ENCODE measurements around the gene NECTIN1.

NECTIN1 gene

GRCh38 chr11:119749006-119749565 is 20.1 kb upstream of the NECTIN1 start:
- H3K4me3 ChIP-seq (replicated peaks; ENCODE audit: low read depth, low read length) = no peak overlapping the region
- TF ChIP-seq CTCF (IDR thresholded peaks at IDR 0.05; ENCODE audit: low read length, missing control alignments) = no peak
- no peak for DNase-seq (ENCODE audit: low read depth)

GRCh38 chr11:119747868-119748660 is 19.1 kb upstream of the NECTIN1 start:
- TF ChIP-seq CTCF (IDR thresholded peaks at IDR 0.05; ENCODE audit: low read length, missing control alignments) = no peak
- no peak for DNase-seq (ENCODE audit: low read depth)

GRCh38 chr11:119745776-119746535 is 17.0 kb upstream of the NECTIN1 start:
- TF ChIP-seq CTCF (IDR thresholded peaks at IDR 0.05; ENCODE audit: low read length, missing control alignments) = no peak
- no peak for DNase-seq (ENCODE audit: low read depth)
- H3K4me3 ChIP-seq (replicated peaks; ENCODE audit: low read depth, low read length) = no peak overlapping the region

More at GRCh38 chr11:119747868-119748660, 19.1 kb upstream of the NECTIN1 start:
- no peak overlapping the region for H3K4me3 ChIP-seq (replicated peaks; ENCODE audit: low read depth, low read length)

GRCh38 chr11:119745112-119745511 is 16.1 kb upstream of the NECTIN1 start:
- no peak overlapping the region for H3K4me3 ChIP-seq (replicated peaks; ENCODE audit: low read depth, low read length)
- DNase-seq (ENCODE audit: low read depth) = no peak
- TF ChIP-seq CTCF (IDR thresholded peaks at IDR 0.05; ENCODE audit: low read length, missing control alignments) = no peak

- no peak overlapping the region for H3K4me3 ChIP-seq (replicated peaks; ENCODE audit: low read depth, low read length)
- DNase-seq (ENCODE audit: low read depth) = no peak
- no peak for TF ChIP-seq CTCF (IDR thresholded peaks at IDR 0.05; ENCODE audit: low read length, missing control alignments)
Measured at GRCh38 chr11:119744577-119744976, 15.6 kb upstream of the NECTIN1 start.

- H3K4me3 ChIP-seq (replicated peaks; ENCODE audit: low read depth, low read length) = no peak overlapping the region
- DNase-seq (ENCODE audit: low read depth) = no peak
- TF ChIP-seq CTCF (IDR thresholded peaks at IDR 0.05; ENCODE audit: low read length, missing control alignments) = no peak
Measured at GRCh38 chr11:119743006-119743405, 14.0 kb upstream of the NECTIN1 start.
